IMR-90 (cell line): ENCODE results near the gene UTP3. TPM values are rescaled to one million over a fixed set of nuclear protein-coding genes. Genes with fewer than 3 reads are reported as not detected.

Experiments
- ATAC-seq: fragments of 200-7000 bp; cut with Tn5 transposase; 2 replicates; pipeline ENCODE4 v1.9.1; 2020; ENCODE audit warnings: low read depth, mild to moderate bottlenecking, moderate library complexity
- BruUV-seq: library from RNA; stranded (reverse); fragments of 400-500 nt; replicated peaks from 2 replicates; lab custom pipeline; 2021; lab: Mats Ljungman, UMichigan
- CTCF ChIA-PET: fragments of 300-600 bp; formaldehyde crosslinking; extraction: SDS; loops from one replicate; lab custom pipeline; 2021; ENCODE audit warnings: antibody characterized with exemption; lab: Yijun Ruan, JAX
- POLR2A ChIA-PET: fragments of 300-600 bp; sonication (Branson Sonifier 250); formaldehyde crosslinking; loops from one replicate; lab custom pipeline; 2022; ENCODE audit warnings: antibody characterized with exemption; ENCODE audit not compliant: unreplicated experiment; lab: Charles Lee
- DNase-seq: peaks from one replicate; pipeline ENCODE4 v3.0.0; 2013
- H2AFZ ChIP-seq: replicated peaks from 2 replicates; pipeline ENCODE3; 2013; ENCODE audit warnings: low read length, mild to moderate bottlenecking; ENCODE audit not compliant: poor library complexity
- H2AK5ac ChIP-seq: 2 replicates; pipeline ENCODE4 v1.6.1; 2013; ENCODE audit warnings: low read depth, low read length, inconsistent platforms
- H2AK9ac ChIP-seq: replicated peaks from 2 replicates; pipeline ENCODE3; 2013; ENCODE audit warnings: mild to moderate bottlenecking, low read depth, low read length, moderate library complexity; ENCODE audit not compliant: poor library complexity
- H2BK120ac ChIP-seq: 2 replicates; pipeline ENCODE4 v1.6.1; 2013; ENCODE audit warnings: low read depth, low read length, inconsistent platforms
- H2BK15ac ChIP-seq: 3 replicates; pipeline ENCODE4 v1.6.1; 2013; ENCODE audit warnings: low read depth, low read length, inconsistent platforms
- H2BK20ac ChIP-seq: 2 replicates; pipeline ENCODE4 v1.6.1; 2013; ENCODE audit warnings: low read depth, mild to moderate bottlenecking, inconsistent platforms, low read length, moderate library complexity
- H2BK5ac ChIP-seq: 2 replicates; pipeline ENCODE4 v1.6.1; 2013; ENCODE audit warnings: mild to moderate bottlenecking, low read depth, low read length, inconsistent platforms; ENCODE audit not compliant: poor library complexity, severe bottlenecking
- H3K14ac ChIP-seq: replicated peaks from 2 replicates; pipeline ENCODE4 v1.6.1; 2013; ENCODE audit warnings: low read depth, low read length, inconsistent platforms
- H3K18ac ChIP-seq: 2 replicates; pipeline ENCODE4 v1.6.1; 2013; ENCODE audit warnings: low read depth, low read length, control low read depth
- H3K23ac ChIP-seq: 2 replicates; pipeline ENCODE4 v1.6.1; 2013; ENCODE audit warnings: low read depth, low read length, inconsistent platforms
- H3K27ac ChIP-seq: 2 replicates; pipeline ENCODE4 v1.5.1; 2013; ENCODE audit warnings: mild to moderate bottlenecking, control low read depth, low read length; ENCODE audit not compliant: insufficient read depth
- H3K27me3 ChIP-seq: 2 replicates; pipeline ENCODE4 v1.6.1; 2013; ENCODE audit warnings: low read length; ENCODE audit not compliant: control insufficient read depth, insufficient read depth
- H3K36me3 ChIP-seq: 2 replicates; pipeline ENCODE4 v1.6.1; 2013; ENCODE audit warnings: low read length, mixed read lengths; ENCODE audit not compliant: control insufficient read depth, insufficient read depth
- H3K4ac ChIP-seq: 2 replicates; pipeline ENCODE4 v1.6.1; 2013; ENCODE audit warnings: low read depth, low read length, inconsistent platforms
- H3K4me1 ChIP-seq: 2 replicates; pipeline ENCODE4 v1.6.1; 2013; ENCODE audit warnings: low read length, mixed read lengths; ENCODE audit not compliant: control insufficient read depth, insufficient read depth
- H3K4me2 ChIP-seq: 2 replicates; pipeline ENCODE4 v1.6.1; 2013; ENCODE audit warnings: low read depth, mild to moderate bottlenecking, control low read depth, low read length, moderate library complexity
- H3K4me3 ChIP-seq: 2 replicates; pipeline ENCODE4 v1.5.1; 2013; ENCODE audit warnings: low read depth, mild to moderate bottlenecking, control low read depth, low read length, moderate library complexity; ENCODE audit not compliant: insufficient read depth
- H3K56ac ChIP-seq: 2 replicates; pipeline ENCODE4 v1.6.1; 2013; ENCODE audit warnings: low read length, inconsistent platforms; ENCODE audit not compliant: insufficient read depth; ENCODE audit errors: extremely low read depth
- H3K79me1 ChIP-seq, 2 experiments: 2 replicates each; pipeline ENCODE4 v1.6.1; 2013; ENCODE audit warnings: low read length in 2 of 2, inconsistent platforms in 1 of 2, low read depth in 1 of 2
- H3K9ac ChIP-seq: 2 replicates; pipeline ENCODE4 v1.6.1; 2013; ENCODE audit warnings: low read depth, low read length, control low read depth
- H3K9me1 ChIP-seq: 2 replicates; pipeline ENCODE4 v1.6.1; 2013; ENCODE audit warnings: low read length, inconsistent platforms; ENCODE audit not compliant: insufficient read depth
- H3K9me3 ChIP-seq: 2 replicates; pipeline ENCODE4 v1.6.1; 2013; ENCODE audit warnings: low read length; ENCODE audit not compliant: control insufficient read depth, insufficient read depth
- H4K20me1 ChIP-seq: 2 replicates; pipeline ENCODE4 v1.6.1; 2013; ENCODE audit warnings: low read length, inconsistent platforms; ENCODE audit not compliant: insufficient read depth
- H4K5ac ChIP-seq: 2 replicates; pipeline ENCODE4 v1.6.1; 2013; ENCODE audit warnings: mild to moderate bottlenecking, low read depth, low read length, control low read depth
- H4K8ac ChIP-seq, 2 experiments: 2 replicates each; pipeline ENCODE4 v1.6.1; 2013; ENCODE audit warnings: low read depth in 2 of 2, low read length in 2 of 2, control low read depth in 1 of 2, inconsistent platforms in 1 of 2
- H4K91ac ChIP-seq: 2 replicates; pipeline ENCODE4 v1.6.1; 2013; ENCODE audit warnings: low read depth, low read length, inconsistent platforms; ENCODE audit not compliant: insufficient read depth
- CEBPB ChIP-seq: IDR thresholded peaks from 2 replicates; pipeline ENCODE4 v1.6.1; 2012; ENCODE audit warnings: low read depth, low read length, improper control_type of control experiment
- CHD1 ChIP-seq: IDR thresholded peaks from 2 replicates; pipeline ENCODE4 v1.6.1; 2012; ENCODE audit warnings: low read depth, low read length, improper control_type of control experiment
- CTCF ChIP-seq: conservative IDR thresholded peaks from 2 replicates; pipeline ENCODE4 v1.5.1; 2012; ENCODE audit warnings: mild to moderate bottlenecking, low read depth, low read length, improper control_type of control experiment
- ELK1 ChIP-seq: fragments of 150-350 bp; IDR thresholded peaks from 2 replicates; pipeline ENCODE4 v1.6.1; 2016; ENCODE audit warnings: low read depth, mild to moderate bottlenecking, low read length, moderate library complexity, borderline replicate concordance
- FOS ChIP-seq: fragments of 150-350 bp; IDR thresholded peaks from 2 replicates; pipeline ENCODE4 v1.6.1; 2016; ENCODE audit warnings: low read depth, low read length
- MAFK ChIP-seq: IDR thresholded peaks from 2 replicates; pipeline ENCODE4 v1.6.1; 2012; ENCODE audit warnings: low read depth, low read length, improper control_type of control experiment
- MXI1 ChIP-seq: IDR thresholded peaks from 2 replicates; pipeline ENCODE4 v1.6.1; 2012; ENCODE audit warnings: low read depth, mild to moderate bottlenecking, low read length, moderate library complexity, borderline replicate concordance
- NFE2L2 ChIP-seq: fragments of 150-350 bp; IDR thresholded peaks from 2 replicates; pipeline ENCODE4 v1.6.1; 2016; ENCODE audit warnings: low read depth, mild to moderate bottlenecking, low read length
- RCOR1 ChIP-seq: IDR thresholded peaks from 2 replicates; pipeline ENCODE4 v1.6.1; 2012; ENCODE audit warnings: mild to moderate bottlenecking, low read length, improper control_type of control experiment; ENCODE audit not compliant: insufficient replicate concordance
- RFX5 ChIP-seq: IDR thresholded peaks from 2 replicates; pipeline ENCODE4 v1.8.0; 2012; ENCODE audit warnings: low read depth, mild to moderate bottlenecking, low read length, moderate library complexity
- SMC3 ChIP-seq: fragments of 150-350 bp; IDR thresholded peaks from 2 replicates; pipeline ENCODE4 v1.6.1; 2016; ENCODE audit warnings: low read depth, mild to moderate bottlenecking, antibody characterized with exemption, low read length, moderate library complexity
- WGBS, 2 experiments: methylation state at CpG; one replicate each; pipeline versions ENCODE4 v1.1.5 to v1.1.7; 2013; ENCODE audit warnings: missing lambda C conversion rate in 2 of 2; ENCODE audit not compliant: insufficient read length in 1 of 2; ENCODE audit errors: extremely low coverage in 2 of 2; 5-methylcytosine and 5-hydroxymethylcytosine counted together
- dilution Hi-C: fragments of 300-500 bp; cut with HindIII; formaldehyde crosslinking; loops from one replicate; pipeline ENCODE4 v1.14.3; 2018; ENCODE audit warnings: low sequenced_read_pairs; ENCODE audit not compliant: unreplicated experiment
- in situ Hi-C: fragments of 300-500 bp; cut with MboI; formaldehyde crosslinking; loops from 3 replicates; pipeline ENCODE4 v1.14.3; 2019; ENCODE audit warnings: low sequenced_read_pairs, inconsistent platforms, mixed read lengths
- intact Hi-C: fragments of 100-400 bp; cut with micrococcal nuclease; formaldehyde crosslinking; loops from 2 replicates; pipeline ENCODE4 v1.10.0; 2022
- polyA plus RNA-seq, 3 experiments: library from polyadenylated mRNA; depleted of rRNA; stranded (reverse); fragments of >200 nt; gene quantifications; 2 replicates each; pipeline ENCODE4 v1.2.3, GENCODE V29; 2012; ENCODE audit warnings: low replicate concordance in 1 of 3
- total RNA-seq: library from RNA; depleted of rRNA; stranded (reverse); fragments of >200 nt; gene quantifications from 2 replicates; pipeline ENCODE4 v1.2.3, GENCODE V29; 2012

UTP3 gene
- total and polyA plus RNA-seq, 2 of the 4 experiments (the other 2 are of a cell fraction), result 14.9 to 30.7 TPM

- H3K4me3 ChIP-seq, result peak overlapping the region; percentile 40; the same call in 1 of the 2 replicates
- no peak overlapping the region for H3K4ac ChIP-seq
- H2BK120ac ChIP-seq, result no peak overlapping the region
- WGBS, 2 experiments, result 50% methylated on average over 2 of the region's 5 CpGs; no CpG with 5 or more reads in 1 of the 2 experiments
- ChIA-PET POLR2A (interaction anchor here (0.5 kb wide), 2 partner anchors 9 to 12 kb away, joined by 3 read pairs; no protein-coding TSS in a partner anchor), CTCF (interaction anchor here (0.5 to 1.8 kb wide), 4 partner anchors 9 to 45 kb away, joined by 3 to 9 read pairs (median 4); partner anchors contain the start of gene RUFY3)
- H3K4me1 ChIP-seq, result peaks cover 2% of the 10 kb centered on the region; the same call in 1 of the 2 replicates
- peaks cover 23% of the 10 kb centered on the region; the same call in 1 of the 2 replicates for H4K20me1 ChIP-seq
- no peak overlapping the region for H2BK20ac ChIP-seq
- in situ Hi-C loops (no loop called here), intact Hi-C loops (no loop called here), dilution Hi-C loops (no loop called here)
- H2BK5ac ChIP-seq, result peak overlapping the region; percentile 57
- no peak overlapping the region for H2AFZ ChIP-seq
- H3K27me3 ChIP-seq, result no peaks in the 10 kb centered on the region
- H3K9me1 ChIP-seq, result peaks cover 6% of the 10 kb centered on the region; the same call in 1 of the 2 replicates
- H3K56ac ChIP-seq, result no peak overlapping the region
- no peak overlapping the region for H2BK15ac ChIP-seq
- H3K23ac ChIP-seq, result peak overlapping the region; percentile 1
- H3K9ac ChIP-seq, result peak overlapping the region; percentile 15; the same call in 1 of the 2 replicates
- peak; percentile 82 for ATAC-seq
- DNase-seq, result peak; percentile 55
- H3K14ac ChIP-seq, result peak overlapping the region; percentile 5; the same call in 1 of the 2 replicates
- no peak overlapping the region for H4K91ac ChIP-seq
- H3K36me3 ChIP-seq, result no peaks in the 10 kb centered on the region; the same call in 1 of the 2 replicates
- TF ChIP-seq RCOR1, result no peak
- no peak for TF ChIP-seq CTCF
- TF ChIP-seq ELK1, result no peak
- no peak for TF ChIP-seq MXI1
- TF ChIP-seq SMC3, result no peak
- no peak for TF ChIP-seq CHD1
- TF ChIP-seq RFX5, result no peak
- no peak for TF ChIP-seq CEBPB
- TF ChIP-seq MAFK, result no peak
- TF ChIP-seq NFE2L2, result no peak
- no peak for TF ChIP-seq FOS
- H2AK9ac ChIP-seq, result no peak overlapping the region
- H4K5ac ChIP-seq, result no peak overlapping the region
- peak overlapping the region; percentile 89 for H3K4me2 ChIP-seq
- H3K9me3 ChIP-seq, result no peaks in the 10 kb centered on the region
- H3K27ac ChIP-seq, result no peak overlapping the region
- no TSS peak for BruUV-seq
- H3K79me1 ChIP-seq, result peaks cover 13 to 50% of the 10 kb centered on the region in 2 experiments
- no peak overlapping the region for H2AK5ac ChIP-seq
- H4K8ac ChIP-seq, result no peak overlapping the region; a peak in 1 of 4 replicates
- no peak overlapping the region for H3K18ac ChIP-seq
Observed at GRCh38 chr4:70734168-70734954, 46.0 kb downstream of the UTP3 start.
